Embryonic facial prominence (tissue), 1 donor: ENCODE measurements around the gene EHD2.
"Not testable (repeated sequence)": the region's sequence is repeated elsewhere in the genome, so short reads cannot be mapped to it uniquely, and the experiment has no call there.

Source experiments
- DNase-seq: peaks from one replicate; pipeline ENCODE4 v3.0.0-alpha.2; 2016; ENCODE audit errors: extremely low spot score

Gene EHD2

GRCh38 chr19:47749326-47749725 lies 36.1 kb downstream of the EHD2 start:
- no peak for DNase-seq

GRCh38 chr19:47750752-47751151 lies 37.5 kb downstream of the EHD2 start:
- DNase-seq = no peak

GRCh38 chr19:47752440-47753211 lies 39.4 kb downstream of the EHD2 start:
- no peak for DNase-seq

- no peak for DNase-seq
Observed at GRCh38 chr19:47754206-47755064, 41.2 kb downstream of the EHD2 start.

GRCh38 chr19:47755065-47755761 lies 42.0 kb downstream of the EHD2 start:
- no peak for DNase-seq

- no peak for DNase-seq
Observed at GRCh38 chr19:47755762-47756626, 42.8 kb downstream of the EHD2 start.

GRCh38 chr19:47756627-47756929 lies 43.4 kb downstream of the EHD2 start:
- no peak for DNase-seq

GRCh38 chr19:47756953-47757608 lies 43.9 kb downstream of the EHD2 start:
- DNase-seq = no peak

- DNase-seq = no peak
Observed at GRCh38 chr19:47757617-47758442, 44.6 kb downstream of the EHD2 start.

- DNase-seq = no peak
Observed at GRCh38 chr19:47758443-47758804, 45.2 kb downstream of the EHD2 start.

- DNase-seq = no peak
Observed at GRCh38 chr19:47760632-47760999, 47.4 kb downstream of the EHD2 start.

- no peak for DNase-seq
Observed at GRCh38 chr19:47761566-47761965, 48.3 kb downstream of the EHD2 start.

- no peak for DNase-seq
Observed at GRCh38 chr19:47762151-47762550, 48.9 kb downstream of the EHD2 start.

- DNase-seq = no peak
Observed at GRCh38 chr19:47762615-47763308, 49.5 kb downstream of the EHD2 start.

- DNase-seq = not testable (repeated sequence)
Observed at GRCh38 chr19:47764705-47765104, 51.5 kb downstream of the EHD2 start.

GRCh38 chr19:47765523-47766358 lies 52.5 kb downstream of the EHD2 start:
- DNase-seq = no peak

GRCh38 chr19:47766359-47766620 lies 53.1 kb downstream of the EHD2 start:
- no peak for DNase-seq

- DNase-seq = no peak
Observed at GRCh38 chr19:47766670-47767069, 53.4 kb downstream of the EHD2 start.

- DNase-seq = no peak
Observed at GRCh38 chr19:47767349-47767748, 54.1 kb downstream of the EHD2 start.
